GM23338 (cell line): ENCODE results near the gene GRK2. TPM values are rescaled to one million over a fixed set of nuclear protein-coding genes. Genes with fewer than 3 reads are reported as not detected.

Experiments
- ATAC-seq: fragments of 200-7000 bp; cut with Tn5 transposase; 3 replicates; pipeline ENCODE4 v1.9.1; 2020
- DNase-seq: peaks from one replicate; pipeline ENCODE4 v3.0.0-alpha.2; 2015; ENCODE audit warnings: low spot score
- H2AFZ ChIP-seq: fragments of 200-600 bp; sonication (generic); 2 replicates; pipeline ENCODE4 v1.8.0; 2016; ENCODE audit warnings: antibody characterized with exemption, mild to moderate bottlenecking, moderate library complexity
- H3F3A ChIP-seq: fragments of 200-600 bp; sonication (generic); replicated peaks from 2 replicates; pipeline ENCODE4 v1.8.0; 2017; ENCODE audit warnings: antibody characterized with exemption, mixed run types, low read depth
- H3K27ac ChIP-seq: fragments of 200-600 bp; sonication (generic); 2 replicates; pipeline ENCODE4 v1.6.1; 2016; ENCODE audit warnings: low read depth
- H3K27me3 ChIP-seq: fragments of 200-600 bp; sonication (generic); 2 replicates; pipeline ENCODE4 v1.8.0; 2016; ENCODE audit warnings: mild to moderate bottlenecking, mixed run types, moderate library complexity; ENCODE audit not compliant: insufficient read depth
- H3K36me3 ChIP-seq: fragments of 200-600 bp; sonication (generic); 2 replicates; pipeline ENCODE4 v1.8.0; 2016; ENCODE audit warnings: mild to moderate bottlenecking; ENCODE audit not compliant: insufficient read depth
- H3K4me1 ChIP-seq: fragments of 200-600 bp; sonication (generic); 2 replicates; pipeline ENCODE4 v1.8.0; 2016; ENCODE audit warnings: mild to moderate bottlenecking, moderate library complexity; ENCODE audit not compliant: insufficient read depth
- H3K4me2 ChIP-seq: fragments of 200-600 bp; sonication (generic); 2 replicates; pipeline ENCODE4 v1.7.1; 2017; ENCODE audit warnings: mixed run types
- H3K4me3 ChIP-seq: fragments of 200-600 bp; sonication (generic); 2 replicates; pipeline ENCODE4 v1.6.1; 2016; ENCODE audit warnings: mixed run types
- H3K79me2 ChIP-seq: fragments of 200-600 bp; sonication (generic); replicated peaks from 2 replicates; pipeline ENCODE4 v1.8.0; 2017; ENCODE audit warnings: mild to moderate bottlenecking; ENCODE audit not compliant: insufficient read depth
- H3K9me2 ChIP-seq: fragments of 200-600 bp; sonication (generic); 2 replicates; pipeline ENCODE4 v1.8.0; 2017; ENCODE audit not compliant: insufficient read depth
- H4K20me1 ChIP-seq: fragments of 200-600 bp; sonication (generic); replicated peaks from 2 replicates; pipeline ENCODE4 v1.8.0; 2017; ENCODE audit warnings: mild to moderate bottlenecking; ENCODE audit not compliant: insufficient read depth
- H3K27ac Mint-ChIP-seq: 2 replicates; pipeline ENCODE4 v1.8.0; 2020; ENCODE audit warnings: inconsistent platforms, mild to moderate bottlenecking, moderate library complexity, mixed read lengths
- H3K27me3 Mint-ChIP-seq: 3 replicates; pipeline ENCODE4 v1.8.0; 2022; ENCODE audit warnings: low read depth, mild to moderate bottlenecking, moderate library complexity, mixed read lengths, inconsistent platforms; ENCODE audit not compliant: insufficient read depth, poor library complexity
- H3K36me3 Mint-ChIP-seq: 3 replicates; pipeline ENCODE4 v1.8.0; 2021; ENCODE audit warnings: low read depth, mild to moderate bottlenecking, inconsistent platforms, moderate library complexity, mixed read lengths
- H3K4me1 Mint-ChIP-seq: 3 replicates; pipeline ENCODE4 v1.8.0; 2020; ENCODE audit warnings: mild to moderate bottlenecking, inconsistent platforms, mixed read lengths
- H3K4me3 Mint-ChIP-seq: 3 replicates; pipeline ENCODE4 v1.8.0; 2021; ENCODE audit warnings: moderate library complexity, mild to moderate bottlenecking, inconsistent platforms, mixed read lengths
- H3K9me3 Mint-ChIP-seq: 3 replicates; pipeline ENCODE4 v1.8.0; 2020; ENCODE audit warnings: moderate library complexity, mild to moderate bottlenecking, inconsistent platforms, mixed read lengths
- CREB1 ChIP-seq: fragments of 250-450 bp; sonication (Bioruptor Pico); IDR thresholded peaks from 2 replicates; pipeline ENCODE4 v1.5.0; 2020; ENCODE audit warnings: low read depth, mild to moderate bottlenecking, moderate library complexity
- EZH2 ChIP-seq: fragments of 200-600 bp; sonication (generic); IDR thresholded peaks from one replicate; pipeline ENCODE4 v1.8.0; 2017; ENCODE audit warnings: antibody characterized with exemption, mild to moderate bottlenecking, low read depth; ENCODE audit not compliant: unreplicated experiment
- EZH2phosphoT487 ChIP-seq: fragments of 200-600 bp; sonication (generic); IDR thresholded peaks from one replicate; pipeline ENCODE4 v1.8.1; 2018; ENCODE audit warnings: antibody characterized with exemption; ENCODE audit not compliant: unreplicated experiment
- JUNB ChIP-seq: IDR thresholded peaks from one replicate; pipeline ENCODE4 v1.6.1; 2016; ENCODE audit warnings: antibody characterized with exemption; ENCODE audit not compliant: unreplicated experiment
- REST ChIP-seq: IDR thresholded peaks from one replicate; pipeline ENCODE4 v1.6.1; 2018; ENCODE audit warnings: antibody characterized with exemption; ENCODE audit not compliant: unreplicated experiment
- STAT1 ChIP-seq: IDR thresholded peaks from one replicate; pipeline ENCODE4 v1.6.1; 2016; ENCODE audit warnings: antibody characterized with exemption; ENCODE audit not compliant: unreplicated experiment
- ZNF114 ChIP-seq: fragments of 250-450 bp; sonication (Bioruptor Pico); IDR thresholded peaks from 2 replicates; pipeline ENCODE4 v1.5.0; 2020; ENCODE audit warnings: mild to moderate bottlenecking, moderate library complexity
- ZNF331 ChIP-seq: fragments of 250-450 bp; sonication (Bioruptor Pico); IDR thresholded peaks from 2 replicates; pipeline ENCODE4 v1.5.0; 2020; ENCODE audit warnings: low read depth, mild to moderate bottlenecking, moderate library complexity
- ZNF462 ChIP-seq: fragments of 250-450 bp; sonication (Bioruptor Pico); IDR thresholded peaks from 2 replicates; pipeline ENCODE4 v1.5.0; 2020; ENCODE audit warnings: mild to moderate bottlenecking, moderate library complexity
- polyA plus RNA-seq: library from polyadenylated mRNA; unstranded; fragments of >200 nt; fragmentation: Nextera tagmentation; extraction: Ambion mirVana; gene quantifications from 2 replicates; pipeline ENCODE4 v1.2.1, GENCODE V29; 2016
- total RNA-seq: library from RNA; depleted of rRNA; stranded (reverse); fragments of >200 nt; shearing (Covaris generic); gene quantifications from 2 replicates; pipeline ENCODE4 v1.2.3, GENCODE V29; 2014
- TF ChIP-seq, protein P1 (sequence below): IDR thresholded peaks from 2 replicates; pipeline ENCODE4 v1.6.1; 2016; ENCODE audit warnings: antibody characterized with exemption
- TF ChIP-seq, protein P2 (sequence below), 2 experiments: fragments of 200-600 bp in 1 of 2; sonication (generic) in 1 of 2; conservative IDR thresholded peaks; 2 replicates each; pipeline versions ENCODE4 v1.5.1 to v1.6.1; 2016 to 2017; ENCODE audit warnings: antibody characterized with exemption in 2 of 2, low read depth in 2 of 2, mild to moderate bottlenecking in 2 of 2, moderate library complexity in 1 of 2

GRK2 gene
- total and polyA plus RNA-seq, 2 experiments from 2014 or later = 19.5 to 72.5 TPM

DNA sequence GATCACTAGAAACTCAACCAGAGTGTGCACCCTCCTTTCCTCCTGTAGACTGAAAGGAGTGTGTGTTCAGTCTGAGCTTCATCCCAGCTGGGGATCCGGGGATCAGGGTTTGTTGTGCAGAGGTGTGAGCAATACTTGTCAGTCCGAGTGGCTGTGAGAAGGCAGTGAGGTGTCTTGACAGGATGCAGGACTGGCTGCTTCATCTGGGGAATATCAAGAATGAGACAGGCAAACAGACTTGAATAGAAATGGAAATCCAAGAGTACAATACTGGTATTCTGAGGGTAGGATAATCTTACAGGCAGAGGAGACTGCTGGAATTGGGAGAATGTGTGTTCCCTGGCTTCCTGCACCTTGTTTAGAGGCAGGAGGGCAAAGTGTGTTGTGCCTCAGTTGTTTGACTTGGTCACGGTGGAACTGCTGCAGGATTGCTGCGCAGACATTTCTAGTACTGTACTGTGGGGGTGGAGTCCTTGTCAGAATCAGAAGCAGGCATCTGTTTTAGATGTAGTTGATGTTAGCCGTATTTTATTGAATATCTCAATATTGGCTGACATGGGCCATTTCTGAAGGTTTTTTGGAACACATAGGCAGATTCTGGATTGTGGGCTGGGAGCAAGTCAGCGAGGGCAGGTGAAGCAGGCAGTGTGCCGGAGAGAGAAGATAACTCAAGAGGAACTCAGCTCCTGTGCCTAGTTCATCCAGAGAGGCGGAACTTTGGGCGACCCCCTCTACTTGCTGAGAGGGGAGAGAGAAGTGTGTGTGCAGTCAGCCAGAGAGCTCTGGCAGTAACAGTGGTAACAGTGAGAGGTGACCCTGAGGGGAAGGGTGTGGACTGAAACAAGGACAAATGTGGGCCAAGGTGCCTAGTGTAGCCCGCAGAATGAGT lies 27.1 kb upstream of the GRK2 start:
- Mint-ChIP-seq H3K27me3 (peaks cover 9% of the 10 kb centered on the region), H3K9me3 (no peaks in the 10 kb centered on the region), H3K4me3 (peak overlapping the region; percentile 100), H3K36me3 (peaks cover 42% of the 10 kb centered on the region), H3K27ac (peak overlapping the region; percentile 93), H3K4me1 (peaks cover 32% of the 10 kb centered on the region)
- H3K27me3 ChIP-seq = no peaks in the 10 kb centered on the region
- peaks cover 13% of the 10 kb centered on the region; the same call in 1 of the 2 replicates for H3K36me3 ChIP-seq
- peak; percentile 27 for ATAC-seq
- H3K79me2 ChIP-seq = peaks cover 60% of the 10 kb centered on the region
- TF ChIP-seq, protein P1, sequence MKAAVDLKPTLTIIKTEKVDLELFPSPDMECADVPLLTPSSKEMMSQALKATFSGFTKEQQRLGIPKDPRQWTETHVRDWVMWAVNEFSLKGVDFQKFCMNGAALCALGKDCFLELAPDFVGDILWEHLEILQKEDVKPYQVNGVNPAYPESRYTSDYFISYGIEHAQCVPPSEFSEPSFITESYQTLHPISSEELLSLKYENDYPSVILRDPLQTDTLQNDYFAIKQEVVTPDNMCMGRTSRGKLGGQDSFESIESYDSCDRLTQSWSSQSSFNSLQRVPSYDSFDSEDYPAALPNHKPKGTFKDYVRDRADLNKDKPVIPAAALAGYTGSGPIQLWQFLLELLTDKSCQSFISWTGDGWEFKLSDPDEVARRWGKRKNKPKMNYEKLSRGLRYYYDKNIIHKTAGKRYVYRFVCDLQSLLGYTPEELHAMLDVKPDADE = no peak
- TF ChIP-seq REST = no peak
- no peak for TF ChIP-seq ZNF462 (CRISPR knock-in tag)
- TF ChIP-seq CREB1 (CRISPR knock-in tag) = no peak
- no peak for TF ChIP-seq ZNF331
- TF ChIP-seq, protein P2, sequence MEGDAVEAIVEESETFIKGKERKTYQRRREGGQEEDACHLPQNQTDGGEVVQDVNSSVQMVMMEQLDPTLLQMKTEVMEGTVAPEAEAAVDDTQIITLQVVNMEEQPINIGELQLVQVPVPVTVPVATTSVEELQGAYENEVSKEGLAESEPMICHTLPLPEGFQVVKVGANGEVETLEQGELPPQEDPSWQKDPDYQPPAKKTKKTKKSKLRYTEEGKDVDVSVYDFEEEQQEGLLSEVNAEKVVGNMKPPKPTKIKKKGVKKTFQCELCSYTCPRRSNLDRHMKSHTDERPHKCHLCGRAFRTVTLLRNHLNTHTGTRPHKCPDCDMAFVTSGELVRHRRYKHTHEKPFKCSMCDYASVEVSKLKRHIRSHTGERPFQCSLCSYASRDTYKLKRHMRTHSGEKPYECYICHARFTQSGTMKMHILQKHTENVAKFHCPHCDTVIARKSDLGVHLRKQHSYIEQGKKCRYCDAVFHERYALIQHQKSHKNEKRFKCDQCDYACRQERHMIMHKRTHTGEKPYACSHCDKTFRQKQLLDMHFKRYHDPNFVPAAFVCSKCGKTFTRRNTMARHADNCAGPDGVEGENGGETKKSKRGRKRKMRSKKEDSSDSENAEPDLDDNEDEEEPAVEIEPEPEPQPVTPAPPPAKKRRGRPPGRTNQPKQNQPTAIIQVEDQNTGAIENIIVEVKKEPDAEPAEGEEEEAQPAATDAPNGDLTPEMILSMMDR (conservative IDR thresholded peaks at IDR 0.05; ENCODE audit: low read depth in 2 of 2) = no peak
- no peak for TF ChIP-seq JUNB
- TF ChIP-seq STAT1 = no peak
- no peak for TF ChIP-seq EZH2phosphoT487
- no peak for TF ChIP-seq ZNF114 (CRISPR knock-in tag)
- no peak for TF ChIP-seq EZH2
- no peak for DNase-seq
- peak overlapping the region; percentile 89 for H3K27ac ChIP-seq
- no peak overlapping the region for H2AFZ ChIP-seq
- peak overlapping the region; percentile 76 for H3K4me2 ChIP-seq
- H3K4me1 ChIP-seq = peaks cover 32% of the 10 kb centered on the region
- H3F3A ChIP-seq = peaks cover 25% of the 10 kb centered on the region
- H3K4me3 ChIP-seq = peak overlapping the region; percentile 47
- H3K9me2 ChIP-seq = no peaks in the 10 kb centered on the region
- peaks cover 40% of the 10 kb centered on the region for H4K20me1 ChIP-seq
